ENCODE measurements around the gene RABGAP1L. TPM values are rescaled to one million over a fixed set of nuclear protein-coding genes. Genes with fewer than 3 reads are reported as not detected.
A peak's percentile ranks its signal among the peaks of the same experiment; 100 is the strongest.

The RABGAP1L gene
- total RNA-seq, 2 experiments from 2014 or later, result 59.8 to 67.6 TPM

DNA sequence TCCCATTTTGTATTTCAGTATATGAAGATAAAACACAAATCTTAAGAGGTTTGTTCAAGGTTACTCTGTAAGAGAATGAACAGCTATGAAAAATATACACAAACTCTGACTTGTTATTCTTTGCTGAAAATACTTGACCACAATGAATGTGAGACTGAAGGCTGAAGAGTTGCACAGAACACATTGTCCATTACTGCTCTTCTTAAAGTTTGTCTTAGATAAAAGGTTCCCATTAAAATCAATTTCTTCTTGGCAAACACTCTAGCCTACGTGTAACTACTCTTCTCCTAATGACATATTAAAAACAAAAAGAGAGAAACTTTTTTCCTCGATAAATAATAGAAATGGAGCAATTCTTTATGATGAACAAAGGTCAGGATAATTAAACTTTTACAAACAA, 45.2 kb upstream of the RABGAP1L start:
- Histone ChIP-seq H3K27ac (ENCODE audit: low read depth in 1 of 2, low read length in 2 of 2) (no peak overlapping the region), H3K4me3 (ENCODE audit: low read length) (no peak overlapping the region), H3K4me1 (ENCODE audit: insufficient read depth, low read length) (no peaks in the 10 kb centered on the region), H3K9me3 (ENCODE audit: control insufficient read depth in 1 of 2, insufficient read depth in 1 of 2, low read length in 2 of 2) (no peaks in the 10 kb centered on the region), H3K36me3 (ENCODE audit: insufficient read depth, low read length) (no peaks in the 10 kb centered on the region), H3K27me3 (ENCODE audit: control insufficient read depth in 1 of 2, insufficient read depth in 2 of 2, low read length in 2 of 2) (no peaks in the 10 kb centered on the region)
- Mint-ChIP-seq H3K4me1 (ENCODE audit: low read depth) (no peaks in the 10 kb centered on the region), H3K36me3 (ENCODE audit: low read depth) (no peaks in the 10 kb centered on the region), H3K9me3 (no peaks in the 10 kb centered on the region), H3K27ac (no peak overlapping the region), H3K27me3 (no peaks in the 10 kb centered on the region), H3K4me3 (no peak overlapping the region)
- POLR2A ChIA-PET, result no interaction called here
- intact Hi-C loops (cut with DNase I, micrococcal nuclease), result no loop called here
- CTCF ChIA-PET, result interaction anchor here (0.6 to 1.5 kb wide), 4 partner anchors 39 to 57 kb away, joined by 3 to 4 read pairs (median 3); no protein-coding TSS in a partner anchor
- TF ChIP-seq, protein P1, sequence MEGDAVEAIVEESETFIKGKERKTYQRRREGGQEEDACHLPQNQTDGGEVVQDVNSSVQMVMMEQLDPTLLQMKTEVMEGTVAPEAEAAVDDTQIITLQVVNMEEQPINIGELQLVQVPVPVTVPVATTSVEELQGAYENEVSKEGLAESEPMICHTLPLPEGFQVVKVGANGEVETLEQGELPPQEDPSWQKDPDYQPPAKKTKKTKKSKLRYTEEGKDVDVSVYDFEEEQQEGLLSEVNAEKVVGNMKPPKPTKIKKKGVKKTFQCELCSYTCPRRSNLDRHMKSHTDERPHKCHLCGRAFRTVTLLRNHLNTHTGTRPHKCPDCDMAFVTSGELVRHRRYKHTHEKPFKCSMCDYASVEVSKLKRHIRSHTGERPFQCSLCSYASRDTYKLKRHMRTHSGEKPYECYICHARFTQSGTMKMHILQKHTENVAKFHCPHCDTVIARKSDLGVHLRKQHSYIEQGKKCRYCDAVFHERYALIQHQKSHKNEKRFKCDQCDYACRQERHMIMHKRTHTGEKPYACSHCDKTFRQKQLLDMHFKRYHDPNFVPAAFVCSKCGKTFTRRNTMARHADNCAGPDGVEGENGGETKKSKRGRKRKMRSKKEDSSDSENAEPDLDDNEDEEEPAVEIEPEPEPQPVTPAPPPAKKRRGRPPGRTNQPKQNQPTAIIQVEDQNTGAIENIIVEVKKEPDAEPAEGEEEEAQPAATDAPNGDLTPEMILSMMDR (IDR thresholded peaks at IDR 0.05), result no peak
- DNase-seq (no peak), ATAC-seq (ENCODE audit: poor library complexity) (no peak)

DNA sequence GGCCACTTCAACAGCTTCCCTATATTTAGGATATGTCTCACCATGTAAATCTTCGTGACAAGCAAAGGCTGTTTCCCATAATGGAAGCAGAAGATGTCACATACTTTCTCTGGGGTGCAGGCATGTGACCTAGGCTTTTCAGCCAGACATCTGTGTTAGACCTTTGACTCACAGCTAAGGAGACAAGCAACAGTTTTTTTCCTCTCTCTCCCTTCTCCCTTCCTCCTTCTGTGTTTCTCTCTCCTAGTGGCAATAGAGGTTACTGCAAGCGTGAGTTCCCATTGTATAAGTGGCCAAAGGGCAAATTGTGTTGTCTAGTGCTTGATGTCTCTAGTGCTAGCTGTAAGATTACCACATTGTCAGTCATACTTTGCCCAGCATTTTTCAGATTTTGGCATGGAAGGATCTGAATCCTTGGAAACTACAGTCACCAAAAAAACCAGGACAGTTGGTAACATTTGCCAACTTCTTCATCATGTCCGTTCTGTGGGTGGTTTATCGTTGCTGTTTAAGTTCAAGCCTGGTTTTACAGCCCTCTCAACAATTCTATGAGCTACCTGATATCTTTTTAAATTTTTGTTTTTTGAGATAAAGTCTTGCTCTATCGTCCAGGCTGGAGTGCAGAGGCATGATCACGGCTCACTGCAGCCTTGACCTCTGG, 44.4 kb upstream of the RABGAP1L start:
- ATAC-seq (ENCODE audit: poor library complexity), result peak; percentile 79
- Histone ChIP-seq H3K4me3 (ENCODE audit: low read length) (no peak overlapping the region), H3K9me3 (ENCODE audit: control insufficient read depth in 1 of 2, insufficient read depth in 1 of 2, low read length in 2 of 2) (no peaks in the 10 kb centered on the region), H3K27ac (ENCODE audit: low read depth in 1 of 2, low read length in 2 of 2) (no peak overlapping the region), H3K27me3 (ENCODE audit: control insufficient read depth in 1 of 2, insufficient read depth in 2 of 2, low read length in 2 of 2) (no peaks in the 10 kb centered on the region), H3K4me1 (ENCODE audit: insufficient read depth, low read length) (no peaks in the 10 kb centered on the region), H3K36me3 (ENCODE audit: insufficient read depth, low read length) (no peaks in the 10 kb centered on the region)
- no peaks in the 10 kb centered on the region for H3K9me3 Mint-ChIP-seq
- ChIA-PET CTCF (interaction anchor here (0.7 to 1.5 kb wide), 4 partner anchors 38 to 103 kb away, joined by 3 to 4 read pairs (median 3); no protein-coding TSS in a partner anchor), POLR2A (no interaction called here)
- no peak overlapping the region for H3K4me3 Mint-ChIP-seq
- H3K4me1 Mint-ChIP-seq (ENCODE audit: low read depth), result no peaks in the 10 kb centered on the region
- TF ChIP-seq, protein P1 (IDR thresholded peaks at IDR 0.05), result peak; percentile 71
- H3K27ac Mint-ChIP-seq, result no peak overlapping the region
- H3K27me3 Mint-ChIP-seq, result no peaks in the 10 kb centered on the region
- DNase-seq, result peak in 4 of 14 experiments; percentile 24 to 65 (median 47)
- intact Hi-C loops (cut with DNase I, micrococcal nuclease), result no loop called here
- no peaks in the 10 kb centered on the region for H3K36me3 Mint-ChIP-seq (ENCODE audit: low read depth)

DNA sequence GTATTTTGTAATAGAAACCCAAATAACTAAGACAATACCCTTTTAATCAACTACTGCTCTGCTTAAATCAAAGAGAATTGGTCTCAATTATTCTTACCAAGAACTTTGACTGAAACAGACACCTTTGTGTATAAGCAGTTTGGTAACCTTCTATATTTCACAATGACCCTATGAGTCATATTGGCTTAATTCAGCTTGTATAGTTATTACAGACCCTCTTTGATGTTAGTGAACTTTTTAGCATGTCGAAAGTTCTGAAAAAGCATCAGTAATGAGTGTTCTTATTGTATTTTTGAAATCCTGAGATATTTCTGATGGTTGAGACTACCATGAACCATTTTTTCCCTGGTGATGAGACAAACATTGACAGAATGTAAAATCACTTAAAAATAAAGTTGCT, 43.3 kb upstream of the RABGAP1L start:
- Histone ChIP-seq H3K36me3 (ENCODE audit: insufficient read depth, low read length) (no peaks in the 10 kb centered on the region), H3K27ac (ENCODE audit: low read depth in 1 of 2, low read length in 2 of 2) (no peak overlapping the region), H3K4me1 (ENCODE audit: insufficient read depth, low read length) (no peaks in the 10 kb centered on the region), H3K4me3 (ENCODE audit: low read length) (no peak overlapping the region), H3K27me3 (ENCODE audit: control insufficient read depth in 1 of 2, insufficient read depth in 2 of 2, low read length in 2 of 2) (no peaks in the 10 kb centered on the region), H3K9me3 (ENCODE audit: control insufficient read depth in 1 of 2, insufficient read depth in 1 of 2, low read length in 2 of 2) (no peaks in the 10 kb centered on the region)
- no peak overlapping the region for H3K27ac Mint-ChIP-seq
- no peaks in the 10 kb centered on the region for H3K27me3 Mint-ChIP-seq
- intact Hi-C loops (cut with DNase I, micrococcal nuclease), result no loop called here
- ATAC-seq (ENCODE audit: poor library complexity), result no peak
- no peaks in the 10 kb centered on the region for H3K9me3 Mint-ChIP-seq
- H3K4me3 Mint-ChIP-seq, result no peak overlapping the region
- ChIA-PET POLR2A (no interaction called here), CTCF (no interaction called here)
- no peak for DNase-seq
- TF ChIP-seq, protein P1 (IDR thresholded peaks at IDR 0.05), result no peak
- no peaks in the 10 kb centered on the region for H3K36me3 Mint-ChIP-seq (ENCODE audit: low read depth)
- no peaks in the 10 kb centered on the region for H3K4me1 Mint-ChIP-seq (ENCODE audit: low read depth)

Measured in CD4-positive, alpha-beta T cell (primary cell).